GM15510 (cell line): ENCODE data around the gene NPIPB2.
"Not testable (repeated sequence)": the region's sequence is repeated elsewhere in the genome, so short reads cannot be mapped to it uniquely, and the experiment has no call there.

ENCODE experiments used
- POLR2A ChIP-seq: IDR thresholded peaks from 3 replicates; pipeline ENCODE4 v1.6.1; 2011; ENCODE audit warnings: borderline replicate concordance; ENCODE audit not compliant: insufficient read length; ENCODE audit errors: extremely low read depth

NPIPB2 gene

DNA sequence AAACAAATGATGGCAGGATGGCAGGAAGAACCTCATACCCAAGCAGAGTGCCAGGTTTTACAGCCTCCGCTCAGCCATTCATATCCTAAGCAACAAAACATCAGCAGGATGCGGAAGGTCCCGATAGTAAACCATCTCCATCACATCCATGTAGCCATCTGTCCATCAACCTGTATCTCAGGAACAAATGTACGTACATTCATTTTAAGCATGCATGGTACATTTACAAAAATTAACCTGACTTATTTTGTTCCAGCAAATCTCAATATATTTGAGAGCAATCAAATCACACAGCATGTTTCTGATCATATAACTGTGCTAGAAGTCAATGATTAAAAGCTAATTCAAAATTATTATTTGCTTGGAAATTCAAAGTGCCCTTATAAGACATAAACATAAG, at the start of gene NPIPB2:
Gene NPIPB2, minus strand, starts transcription at position 101 of the 400 bp plus-strand sequence. Its CDS starts 0 bp downstream, at position 101.
- TF ChIP-seq POLR2A: not testable (repeated sequence)

DNA sequence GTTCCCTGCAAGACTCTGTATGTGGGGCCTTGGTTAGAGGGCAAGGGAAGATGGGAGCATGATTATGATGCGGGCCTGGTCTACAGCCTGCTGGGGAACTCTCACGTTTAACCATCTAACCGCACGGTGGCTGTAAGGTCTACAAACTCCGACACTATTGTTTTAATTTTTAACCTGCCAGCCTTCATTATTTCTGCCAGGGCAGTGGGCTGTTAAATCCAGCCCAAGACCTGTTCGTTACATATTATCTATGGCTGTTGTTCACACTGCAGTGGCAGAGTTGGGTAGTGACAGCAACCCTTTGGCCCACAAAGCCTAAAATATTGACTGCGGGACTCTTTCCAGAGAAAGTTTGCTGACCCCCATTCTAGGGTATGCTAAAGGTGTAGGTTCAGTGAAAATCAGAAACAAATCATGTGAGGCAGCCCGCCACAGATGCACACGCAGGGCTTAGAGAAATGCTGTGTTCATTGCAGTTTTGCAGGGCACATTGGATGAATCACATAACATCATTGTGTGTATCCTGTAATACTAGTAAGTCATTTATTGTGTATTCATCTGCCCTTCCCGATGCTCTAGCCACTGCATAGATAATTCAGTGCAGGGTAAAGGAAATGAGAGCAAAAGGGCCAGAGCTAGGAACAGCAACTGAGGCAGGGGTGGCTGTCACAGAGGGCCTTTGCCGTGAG, 49.0 kb upstream of the NPIPB2 start:
- no peak for TF ChIP-seq POLR2A

GRCh38 chr16:11988258-11988978, 46.6 kb upstream of the NPIPB2 start:
- TF ChIP-seq POLR2A: no peak

GRCh38 chr16:11986521-11987057, 44.7 kb upstream of the NPIPB2 start:
- TF ChIP-seq POLR2A: no peak

- no peak for TF ChIP-seq POLR2A
Measured at GRCh38 chr16:11985250-11985649, 43.4 kb upstream of the NPIPB2 start.

DNA sequence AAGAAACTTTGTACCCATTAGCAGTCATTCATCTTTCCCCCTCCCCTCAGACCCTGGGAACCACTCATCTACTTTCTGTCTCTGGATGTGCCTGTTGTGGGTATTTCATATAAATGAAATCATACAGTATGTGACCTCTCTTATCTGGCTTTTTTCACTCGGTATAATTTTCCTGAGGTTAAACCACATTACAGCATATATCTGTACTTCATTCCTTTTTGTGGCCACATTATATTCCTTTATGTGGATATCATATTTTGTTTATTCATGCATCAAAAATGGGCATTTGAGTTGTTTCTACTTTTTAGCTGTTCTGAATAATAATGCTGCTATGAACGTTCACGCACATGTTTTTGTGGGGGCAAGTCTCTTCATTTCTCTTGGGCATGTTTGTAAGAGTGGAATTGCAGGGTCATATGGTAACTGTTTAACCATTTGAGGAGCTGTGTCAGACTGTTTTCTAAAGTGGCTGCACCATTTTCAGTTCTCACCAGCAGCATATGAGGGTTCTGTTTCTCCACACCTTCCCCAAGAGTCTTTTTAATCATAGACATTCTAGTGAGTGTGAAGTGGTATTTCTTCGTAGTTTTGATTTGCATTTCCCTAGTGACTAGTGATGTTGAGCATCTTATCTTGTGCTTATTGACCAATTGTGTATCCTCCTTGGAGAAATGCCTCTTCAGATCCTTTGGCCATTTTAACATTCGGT, 38.4 kb upstream of the NPIPB2 start:
- no peak for TF ChIP-seq POLR2A

GRCh38 chr16:11979013-11979672, 37.3 kb upstream of the NPIPB2 start:
- TF ChIP-seq POLR2A: no peak

- TF ChIP-seq POLR2A: no peak
Measured at GRCh38 chr16:11978080-11978479, 36.2 kb upstream of the NPIPB2 start.

DNA sequence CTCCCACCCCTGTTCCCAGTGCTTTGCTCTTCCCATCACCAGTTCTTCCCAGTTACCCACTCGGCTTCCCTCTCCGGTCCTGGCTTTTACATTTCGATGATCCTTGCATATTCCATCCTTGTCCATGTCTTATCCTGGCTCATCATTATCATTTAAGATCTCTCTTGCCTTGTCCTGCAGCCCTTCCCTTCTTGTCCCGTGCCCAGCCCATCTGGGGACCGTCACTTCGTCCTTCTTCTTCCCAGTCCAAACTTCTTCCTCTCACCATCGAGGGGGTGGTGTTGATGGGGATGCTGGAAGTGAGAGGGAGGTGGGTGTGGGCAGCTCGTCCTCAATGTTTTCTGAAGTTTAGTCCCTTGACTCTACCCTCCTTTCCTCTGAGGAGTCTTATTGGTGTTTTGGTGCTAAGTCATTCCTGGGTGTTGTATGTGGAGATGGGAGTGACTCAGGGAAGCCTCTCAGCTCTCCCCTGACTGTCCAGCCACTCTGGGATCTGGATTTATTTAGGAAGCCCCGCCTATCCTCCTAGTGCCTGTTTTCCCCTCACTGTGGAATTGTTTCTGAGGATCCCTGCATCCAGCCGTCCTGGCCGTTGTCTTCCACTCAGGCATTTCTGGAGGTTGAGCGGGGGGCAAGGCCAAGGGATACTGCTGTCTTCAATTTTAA, 35.7 kb upstream of the NPIPB2 start:
- TF ChIP-seq POLR2A: no peak

GRCh38 chr16:11976850-11977375, 35.1 kb upstream of the NPIPB2 start:
- no peak for TF ChIP-seq POLR2A

GRCh38 chr16:11973070-11973469, 31.2 kb upstream of the NPIPB2 start:
- TF ChIP-seq POLR2A: no peak

- TF ChIP-seq POLR2A: no peak
Measured at GRCh38 chr16:11972128-11972527, 30.3 kb upstream of the NPIPB2 start.

DNA sequence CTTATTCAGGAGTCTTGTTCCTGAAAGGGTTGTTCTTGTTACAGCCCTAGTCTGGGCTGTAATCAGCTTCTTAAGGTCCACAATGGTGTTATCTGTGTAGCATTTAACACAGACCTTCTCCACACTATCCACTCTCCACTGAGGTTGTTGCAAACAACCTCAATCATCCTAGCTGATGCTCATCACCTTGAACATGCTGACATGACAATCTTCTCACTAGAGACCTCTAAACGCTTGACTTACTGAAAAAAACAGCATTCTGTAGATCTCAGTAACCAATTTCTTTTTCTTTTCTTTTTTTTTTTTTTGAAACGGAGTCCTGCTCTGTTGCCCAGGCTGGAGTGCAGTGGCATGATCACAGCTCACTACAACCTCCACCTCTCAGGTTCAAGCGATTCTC, 26.7 kb upstream of the NPIPB2 start:
- TF ChIP-seq POLR2A: no peak

DNA sequence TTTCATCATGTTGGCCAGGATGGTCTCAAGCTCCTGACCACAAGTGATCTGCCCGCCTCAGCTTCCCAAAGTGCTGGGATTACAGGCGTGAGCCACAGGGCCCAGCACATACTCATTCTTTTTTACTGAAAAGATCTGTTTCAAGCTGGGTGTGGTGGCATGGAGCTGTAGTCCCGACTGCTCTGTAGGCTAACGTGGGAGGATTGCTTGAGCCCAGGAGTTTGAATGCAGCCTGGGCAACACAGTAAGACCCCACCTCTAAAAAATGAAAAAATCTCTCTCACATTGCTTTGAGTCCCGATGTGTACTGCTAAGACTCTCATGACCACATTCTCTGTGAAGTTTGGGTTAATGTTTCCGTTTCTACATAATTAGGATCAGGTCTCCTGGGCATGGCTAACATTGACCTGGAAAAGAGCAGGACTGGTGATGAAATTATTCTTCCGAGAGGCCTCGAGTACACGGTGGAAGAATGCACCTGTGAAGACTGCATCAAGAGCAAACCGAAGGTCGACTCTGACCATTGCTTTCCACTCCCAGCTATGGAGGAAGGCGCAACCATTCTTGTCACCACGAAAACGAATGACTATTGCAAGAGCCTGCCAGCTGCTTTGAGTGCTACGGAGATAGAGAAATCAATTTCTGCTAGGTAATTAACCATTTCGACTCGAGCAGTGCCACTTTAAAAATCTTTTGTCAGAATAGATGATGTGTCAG, 25.5 kb upstream of the NPIPB2 start:
- TF ChIP-seq POLR2A: no peak

- TF ChIP-seq POLR2A: peak; percentile 17
Measured at GRCh38 chr16:11966173-11966572, 24.3 kb upstream of the NPIPB2 start.
